B cell (primary cell): ENCODE measurements around the gene LRRC45. TPM values are rescaled to one million over a fixed set of nuclear protein-coding genes. Genes with fewer than 3 reads are reported as not detected.

Experiments used
- ATAC-seq: fragments of 200-7000 bp; cut with Tn5 transposase; one replicate; pipeline ENCODE4 v1.10.0; 2021; ENCODE audit warnings: low read depth, mild to moderate bottlenecking, moderate number of reproducible peaks, moderate library complexity
- CTCF ChIA-PET: fragments of 350-600 bp; sonication (Branson Sonifier 250); formaldehyde crosslinking; loops from one replicate; lab custom pipeline; 2021; ENCODE audit warnings: antibody characterized with exemption, inconsistent platforms; lab: Charles Lee
- POLR2A ChIA-PET: fragments of 350-600 bp; sonication (Branson Sonifier 250); formaldehyde crosslinking; loops from one replicate; lab custom pipeline; 2021; ENCODE audit warnings: antibody characterized with exemption; lab: Charles Lee
- DNase-seq: peaks from one replicate; pipeline ENCODE4 v3.0.0; 2013
- H2AFZ ChIP-seq: 2 replicates; pipeline ENCODE4 v1.6.1; 2012; ENCODE audit warnings: mild to moderate bottlenecking, low read depth, low read length; ENCODE audit not compliant: insufficient read depth, poor library complexity, severe bottlenecking
- H3K27ac ChIP-seq, 2 donors: 1 replicate in 1 of 2; 2 replicates in 1 of 2; pipeline ENCODE4 v1.5.1; 2012 to 2013; ENCODE audit warnings: low read length in 2 of 2, mild to moderate bottlenecking in 2 of 2, moderate library complexity in 1 of 2
- H3K27me3 ChIP-seq, 4 experiments: fragments of 200-600 bp in 1 of 4; sonication (generic) in 1 of 4; replicated peaks in 1 of 4; 1 replicate in 2 of 4; 2 replicates in 2 of 4; pipeline versions ENCODE4 v1.6.1 to v1.7.0; 2013 to 2016; ENCODE audit warnings: low read length in 3 of 4, mild to moderate bottlenecking in 2 of 4, mixed read lengths in 1 of 4, moderate library complexity in 1 of 4; ENCODE audit not compliant: insufficient read depth in 4 of 4, control insufficient read depth in 3 of 4; ENCODE audit errors: control extremely low read depth in 1 of 4
- H3K36me3 ChIP-seq, 2 experiments: replicated peaks in 1 of 2; 1 replicate in 1 of 2; 2 replicates in 1 of 2; pipeline versions ENCODE4 v1.6.1 to v1.7.1; 2013; ENCODE audit warnings: low read length in 1 of 2; ENCODE audit not compliant: insufficient read depth in 2 of 2, control insufficient read depth in 1 of 2; ENCODE audit errors: control extremely low read depth in 1 of 2, extremely low read depth in 1 of 2
- H3K4me1 ChIP-seq, 2 donors: fragments of 200-600 bp in 1 of 2; sonication (generic) in 1 of 2; 1 replicate in 1 of 2; 2 replicates in 1 of 2; pipeline versions ENCODE4 v1.5.1 to v1.6.1; 2013 to 2017; ENCODE audit warnings: low read length in 2 of 2; ENCODE audit not compliant: control insufficient read depth in 2 of 2, insufficient read depth in 2 of 2
- H3K4me2 ChIP-seq: replicated peaks from 2 replicates; pipeline ENCODE3; 2012; ENCODE audit warnings: mild to moderate bottlenecking, low read depth, low read length; ENCODE audit not compliant: poor library complexity, severe bottlenecking
- H3K4me3 ChIP-seq, 5 experiments: fragments of 200-600 bp in 1 of 5; sonication (generic) in 1 of 5; 1 replicate in 3 of 5; 2 replicates in 2 of 5; pipeline versions ENCODE4 v1.5.1 to v1.7.0; 2011 to 2016; ENCODE audit warnings: low read length in 4 of 5, mild to moderate bottlenecking in 4 of 5, low read depth in 2 of 5, control low read depth in 1 of 5, moderate library complexity in 1 of 5; ENCODE audit not compliant: insufficient read depth in 1 of 5; ENCODE audit errors: control extremely low read depth in 1 of 5, extremely low read depth in 1 of 5
- H3K79me2 ChIP-seq: fragments of 200-600 bp; sonication (generic); one replicate; pipeline ENCODE4 v1.6.0; 2016; ENCODE audit warnings: low read length; ENCODE audit not compliant: control insufficient read depth, insufficient read depth
- H3K9ac ChIP-seq: fragments of 200-600 bp; sonication (generic); 2 replicates; pipeline ENCODE4 v1.6.1; 2017; ENCODE audit warnings: mild to moderate bottlenecking, low read length, moderate library complexity
- H3K9me3 ChIP-seq, 3 donors: one replicate each; pipeline versions ENCODE4 v1.6.1 to v1.7.1; 2013; ENCODE audit warnings: low read length in 2 of 3; ENCODE audit not compliant: control insufficient read depth in 2 of 3, insufficient read depth in 1 of 3; ENCODE audit errors: control extremely low read depth in 1 of 3
- H4K20me1 ChIP-seq: 2 replicates; pipeline ENCODE4 v1.6.0; 2012; ENCODE audit warnings: mild to moderate bottlenecking, low read length; ENCODE audit not compliant: insufficient read depth, control insufficient read depth, poor library complexity, severe bottlenecking
- H3K27ac Mint-ChIP-seq: one replicate; pipeline ENCODE4 v1.8.0; 2021; ENCODE audit warnings: mixed read lengths
- H3K27me3 Mint-ChIP-seq: one replicate; pipeline ENCODE4 v1.8.0; 2021; ENCODE audit warnings: mixed read lengths
- H3K4me1 Mint-ChIP-seq: one replicate; pipeline ENCODE4 v1.8.0; 2021; ENCODE audit warnings: mixed read lengths
- H3K4me3 Mint-ChIP-seq: one replicate; pipeline ENCODE4 v1.8.0; 2021; ENCODE audit warnings: mixed read lengths
- H3K9me3 Mint-ChIP-seq: one replicate; pipeline ENCODE4 v1.8.0; 2022; ENCODE audit warnings: mixed read lengths; ENCODE audit not compliant: insufficient read depth
- CTCF ChIP-seq: fragments of 200-600 bp; IDR thresholded peaks from one replicate; pipeline ENCODE4 v1.8.0; 2022; ENCODE audit warnings: antibody characterized with exemption, mild to moderate bottlenecking
- EZH2 ChIP-seq: IDR thresholded peaks from 2 replicates; pipeline ENCODE4 v1.6.1; 2012; ENCODE audit warnings: borderline replicate concordance, low read depth, mild to moderate bottlenecking, moderate library complexity, low read length; ENCODE audit not compliant: insufficient read depth, poor library complexity, severe bottlenecking
- WGBS: methylation state at CpG from one replicate; pipeline ENCODE4 v1.1.5; 2013; ENCODE audit warnings: missing lambda C conversion rate; ENCODE audit not compliant: insufficient coverage; 5-methylcytosine and 5-hydroxymethylcytosine counted together
- intact Hi-C: fragments of 100-400 bp; cut with micrococcal nuclease; formaldehyde crosslinking; loops from one replicate; pipeline ENCODE4 v1.10.0; 2022
- polyA plus RNA-seq: library from polyadenylated mRNA; depleted of rRNA; stranded (reverse); fragments of >200 nt; gene quantifications from 2 replicates; pipeline ENCODE4 v1.2.3, GENCODE V29; 2012
- total RNA-seq, 2 donors: library from RNA; stranded (reverse); fragments of 120-200 nt in 1 of 2; gene quantifications; 1 replicate in 1 of 2; 2 replicates in 1 of 2; pipeline versions ENCODE4 v1.2.3 to v1.2.4, GENCODE V29; 2013 to 2022

The LRRC45 gene
- total and polyA plus RNA-seq, 2 donors (not counting 1 experiment from before 2014, with no cell fraction given): 19.4 to 19.6 TPM

DNA sequence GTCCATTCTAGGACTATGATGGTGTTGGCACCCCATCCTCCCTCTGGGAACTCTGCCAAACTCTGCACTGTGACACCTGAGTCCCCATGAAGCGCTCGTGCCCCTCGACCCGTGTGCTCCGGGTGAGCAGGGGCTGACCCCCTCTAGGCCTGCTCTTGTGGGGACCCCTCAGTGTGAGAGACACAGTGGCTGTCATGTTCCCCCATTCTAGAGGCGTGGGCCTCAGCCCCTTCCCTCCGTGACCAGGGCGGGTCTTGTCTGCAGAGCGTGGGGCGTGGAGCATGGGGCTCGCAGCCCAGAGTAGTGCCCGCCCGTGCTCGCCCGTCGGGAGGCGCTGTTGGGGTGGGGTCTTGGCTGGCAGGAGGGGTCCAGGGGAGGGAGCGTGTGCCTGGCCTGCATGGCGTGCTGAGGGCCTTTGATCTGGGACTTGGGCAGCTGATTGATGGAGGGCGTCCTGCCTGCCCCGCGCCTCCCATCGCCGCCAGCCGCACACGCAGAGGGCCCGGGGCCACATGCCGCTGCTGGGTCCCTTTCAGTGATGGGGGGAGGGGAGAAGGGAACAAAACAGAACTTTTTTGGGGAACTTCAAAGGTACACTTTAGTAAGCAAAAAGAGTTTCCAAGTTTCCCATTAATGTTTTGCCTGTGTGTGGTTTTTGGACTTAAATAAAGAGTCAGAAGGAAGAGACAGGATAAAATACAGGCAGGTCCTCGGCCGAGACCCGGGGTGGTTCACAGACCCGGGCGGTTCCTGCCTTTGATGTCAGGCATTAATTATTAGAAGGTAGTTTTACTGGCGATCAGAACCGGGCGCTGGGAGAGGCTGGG lies 22.9 kb upstream of the LRRC45 start:
- Histone ChIP-seq H3K4me3 (no peak overlapping the region), H3K9ac (no peak overlapping the region), H3K79me2 (peaks cover 3% of the 10 kb centered on the region), H3K27me3 (no peaks in the 10 kb centered on the region), H3K4me2 (no peak overlapping the region), H4K20me1 (peaks cover 7% of the 10 kb centered on the region), H3K36me3 (peaks cover 0 to under 1% of the 10 kb centered on the region in 2 experiments), H3K4me1 (no peaks in the 10 kb centered on the region), H2AFZ (no peak overlapping the region), H3K27ac (no peak overlapping the region), H3K9me3 (no peaks in the 10 kb centered on the region)
- intact Hi-C loops: no loop called here
- CTCF ChIA-PET: no interaction called here
- Mint-ChIP-seq H3K4me1 (no peaks in the 10 kb centered on the region), H3K4me3 (no peak overlapping the region), H3K27ac (no peak overlapping the region), H3K9me3 (no peaks in the 10 kb centered on the region), H3K27me3 (no peaks in the 10 kb centered on the region)
- ATAC-seq: no peak
- no peak for DNase-seq
- TF ChIP-seq EZH2 (no peak), CTCF (no peak)
- WGBS: 94% methylated on average over 35 of the region's 36 CpGs
- POLR2A ChIA-PET: no interaction called here

DNA sequence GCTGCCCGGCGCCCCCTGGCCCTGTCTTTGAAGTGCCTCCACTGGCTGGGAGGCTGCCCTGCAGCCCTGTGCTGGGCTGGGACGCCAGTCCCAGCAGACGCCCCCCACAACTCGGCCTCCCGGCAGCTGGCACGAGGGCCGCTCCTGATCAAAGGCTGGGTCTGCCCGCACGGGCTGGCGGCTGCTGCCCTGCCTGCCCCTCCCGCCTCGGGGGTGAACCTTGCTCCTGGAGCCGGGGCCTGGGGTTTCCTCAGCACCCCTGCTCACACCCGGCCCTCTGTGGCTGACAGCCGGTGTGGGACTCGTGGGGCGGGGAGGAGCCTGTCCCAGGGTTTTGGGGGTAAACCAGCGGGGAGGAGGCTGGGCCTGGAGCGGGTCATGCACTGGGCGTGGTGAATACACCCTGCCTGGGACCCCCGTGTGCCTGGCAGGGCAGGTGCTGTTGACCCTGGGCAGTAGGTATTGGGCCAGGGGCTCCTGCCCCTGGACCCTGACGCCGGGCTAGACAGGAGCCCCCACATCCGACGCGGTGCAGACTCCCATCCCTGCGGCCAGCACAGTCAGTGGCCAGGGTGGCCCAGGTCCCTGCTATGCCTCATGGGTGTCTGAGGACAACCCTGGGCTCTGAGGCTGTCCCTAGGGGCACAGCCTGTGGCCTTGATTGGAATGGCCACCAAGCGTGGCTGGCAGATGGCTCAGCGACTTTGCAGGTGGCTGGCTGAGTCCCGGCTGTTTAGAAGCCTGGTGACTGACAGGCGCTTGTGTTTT lies 22.1 kb upstream of the LRRC45 start:
- Histone ChIP-seq H3K27ac (no peak overlapping the region), H3K4me3 (no peak overlapping the region), H2AFZ (no peak overlapping the region), H3K9me3 (no peaks in the 10 kb centered on the region), H3K4me2 (no peak overlapping the region), H3K4me1 (no peaks in the 10 kb centered on the region), H3K27me3 (no peaks in the 10 kb centered on the region), H3K79me2 (peaks cover 3% of the 10 kb centered on the region), H4K20me1 (peaks cover 7% of the 10 kb centered on the region), H3K36me3 (peaks cover 0 to 2% of the 10 kb centered on the region in 2 experiments), H3K9ac (no peak overlapping the region)
- Mint-ChIP-seq H3K4me3 (no peak overlapping the region), H3K9me3 (no peaks in the 10 kb centered on the region), H3K27me3 (no peaks in the 10 kb centered on the region), H3K27ac (no peak overlapping the region), H3K4me1 (no peaks in the 10 kb centered on the region)
- intact Hi-C loops: no loop called here
- no peak for TF ChIP-seq EZH2
- TF ChIP-seq CTCF: no peak
- POLR2A ChIA-PET: no interaction called here
- no peak for ATAC-seq
- CTCF ChIA-PET: no interaction called here
- no peak for DNase-seq
- WGBS: 82% methylated on average over 32 of the region's 32 CpGs
